Measurements from ENCODE around the gene HMGXB4.

DNA sequence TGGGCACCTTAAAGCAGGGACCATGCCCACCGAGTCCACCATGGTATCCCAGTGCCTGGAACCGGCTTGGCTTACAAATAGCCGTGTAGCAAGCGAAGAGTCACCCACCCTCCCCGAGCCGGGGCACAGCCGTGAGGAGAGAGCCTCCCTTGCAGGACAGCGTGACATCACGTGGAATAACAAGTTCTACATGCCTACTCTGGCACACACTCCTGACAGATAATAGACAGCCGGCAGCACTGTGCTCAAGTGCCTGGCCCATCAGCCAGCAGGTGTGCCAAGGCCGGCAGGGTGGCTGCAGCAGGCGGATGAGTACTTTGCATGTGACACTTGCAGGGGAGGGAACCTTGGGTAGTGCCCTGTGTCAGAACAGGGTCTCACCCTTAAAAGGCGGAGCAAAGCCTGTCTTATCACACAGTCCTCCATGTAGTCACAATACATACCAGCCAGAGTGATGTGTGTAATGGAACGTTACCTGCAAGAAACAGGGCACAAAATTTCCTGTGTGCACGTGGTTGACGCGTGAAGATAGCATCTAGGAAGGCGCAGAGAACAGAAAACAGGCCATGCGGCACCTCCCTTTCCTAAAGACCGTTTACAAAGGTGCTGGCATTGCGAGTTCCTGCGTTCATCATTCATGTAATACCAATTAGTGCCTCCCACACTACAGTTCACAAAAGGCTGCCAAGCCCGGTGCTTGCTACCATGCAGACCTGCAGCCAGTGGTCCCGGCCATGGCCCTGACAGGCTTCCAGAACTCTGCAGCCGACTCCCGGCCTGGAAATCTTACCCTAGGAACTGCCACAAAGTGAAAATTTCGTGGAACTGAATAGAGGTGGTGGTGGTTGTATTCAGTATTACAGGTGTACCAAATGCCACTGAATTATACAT, 58.8 kb downstream of the HMGXB4 start:
- TF ChIP-seq, protein P1, sequence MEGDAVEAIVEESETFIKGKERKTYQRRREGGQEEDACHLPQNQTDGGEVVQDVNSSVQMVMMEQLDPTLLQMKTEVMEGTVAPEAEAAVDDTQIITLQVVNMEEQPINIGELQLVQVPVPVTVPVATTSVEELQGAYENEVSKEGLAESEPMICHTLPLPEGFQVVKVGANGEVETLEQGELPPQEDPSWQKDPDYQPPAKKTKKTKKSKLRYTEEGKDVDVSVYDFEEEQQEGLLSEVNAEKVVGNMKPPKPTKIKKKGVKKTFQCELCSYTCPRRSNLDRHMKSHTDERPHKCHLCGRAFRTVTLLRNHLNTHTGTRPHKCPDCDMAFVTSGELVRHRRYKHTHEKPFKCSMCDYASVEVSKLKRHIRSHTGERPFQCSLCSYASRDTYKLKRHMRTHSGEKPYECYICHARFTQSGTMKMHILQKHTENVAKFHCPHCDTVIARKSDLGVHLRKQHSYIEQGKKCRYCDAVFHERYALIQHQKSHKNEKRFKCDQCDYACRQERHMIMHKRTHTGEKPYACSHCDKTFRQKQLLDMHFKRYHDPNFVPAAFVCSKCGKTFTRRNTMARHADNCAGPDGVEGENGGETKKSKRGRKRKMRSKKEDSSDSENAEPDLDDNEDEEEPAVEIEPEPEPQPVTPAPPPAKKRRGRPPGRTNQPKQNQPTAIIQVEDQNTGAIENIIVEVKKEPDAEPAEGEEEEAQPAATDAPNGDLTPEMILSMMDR (IDR thresholded peaks at IDR 0.05): no peak
- TF ChIP-seq POLR2A (IDR thresholded peaks at IDR 0.05): peak in 1 of 2 donors; percentile 11
